ENCODE results near the gene TMEM37.

TMEM37 gene

DNA sequence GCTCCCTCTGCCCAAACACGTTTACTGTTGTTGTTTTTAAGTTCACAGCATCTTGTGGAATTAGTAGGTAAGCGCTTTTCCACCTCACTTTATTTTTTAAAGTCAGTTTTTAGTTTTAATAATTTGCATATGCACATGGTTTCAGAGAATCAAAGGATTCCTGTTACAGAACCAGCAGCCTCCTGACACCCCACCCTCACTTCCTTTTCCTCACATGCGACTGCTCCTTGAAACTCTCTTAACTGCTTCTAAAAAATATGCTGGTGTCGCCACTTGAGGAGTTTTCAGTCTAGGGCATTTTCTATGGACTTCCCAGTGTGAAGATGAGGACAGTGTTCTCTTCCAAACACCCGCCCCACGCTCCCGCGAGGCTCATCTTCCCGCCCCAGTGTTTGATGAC, 14.4 kb downstream of the TMEM37 start:
- intact Hi-C loops (cut with DNase I), result no loop called here

DNA sequence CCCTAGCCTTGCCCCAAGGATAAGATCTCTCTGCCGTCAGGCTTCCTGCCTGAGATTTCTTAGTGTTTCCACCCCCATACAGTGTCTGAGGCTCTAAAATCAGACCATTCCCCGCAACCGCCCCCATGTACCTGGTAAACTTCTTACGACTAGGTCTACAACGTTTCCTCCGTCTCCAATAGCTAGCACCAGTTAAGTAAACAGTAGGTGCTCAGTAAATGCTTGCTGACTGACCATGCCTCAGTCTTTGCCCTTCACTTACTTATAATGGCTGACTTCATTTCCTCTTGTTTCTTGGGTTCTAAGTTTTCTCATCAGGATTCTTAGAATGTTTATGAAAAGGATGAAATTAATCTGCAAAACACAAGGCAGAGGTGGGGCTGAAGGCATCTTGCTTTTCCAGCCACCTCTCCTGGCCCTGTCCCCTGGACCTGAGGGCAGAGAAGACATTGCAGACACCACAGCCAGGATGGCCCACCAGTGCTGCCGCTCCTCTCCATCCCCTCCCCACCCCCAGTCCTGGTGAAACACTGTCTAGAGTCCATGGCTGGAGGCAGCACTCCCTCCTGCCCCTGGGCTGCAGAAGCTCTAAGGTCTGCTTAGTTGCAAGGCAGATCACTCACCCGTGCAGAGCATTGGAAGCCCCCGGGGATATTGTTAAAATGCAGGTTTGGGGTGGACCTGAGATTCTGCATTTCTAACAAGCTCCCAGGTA, 16.9 kb downstream of the TMEM37 start:
- DNase-seq, result no peak
- intact Hi-C loops (cut with DNase I), result no loop called here

More for the DNA sequence above, 14.4 kb downstream of the TMEM37 start:
- no peak for DNase-seq

DNA sequence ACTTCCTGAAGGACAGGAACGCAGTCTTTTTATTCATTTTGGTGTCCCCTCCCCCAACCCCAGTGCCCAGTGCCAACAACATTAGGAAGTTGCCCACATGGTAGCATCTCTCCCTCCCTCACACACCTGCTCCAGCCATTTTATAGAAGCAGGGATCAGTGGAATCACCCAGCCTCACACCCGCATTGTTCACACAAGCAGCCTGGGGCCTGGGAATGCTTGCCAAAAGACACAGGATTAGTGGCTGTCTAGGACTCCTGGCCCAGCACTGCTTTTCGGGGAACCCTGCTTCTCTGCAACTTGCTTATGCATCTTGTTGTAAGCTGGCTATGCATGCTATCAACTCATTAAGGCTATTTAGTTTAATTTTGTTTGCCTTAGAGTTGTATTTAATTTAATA, 17.9 kb downstream of the TMEM37 start:
- intact Hi-C loops (cut with DNase I), result no loop called here
- no peak for DNase-seq

DNA sequence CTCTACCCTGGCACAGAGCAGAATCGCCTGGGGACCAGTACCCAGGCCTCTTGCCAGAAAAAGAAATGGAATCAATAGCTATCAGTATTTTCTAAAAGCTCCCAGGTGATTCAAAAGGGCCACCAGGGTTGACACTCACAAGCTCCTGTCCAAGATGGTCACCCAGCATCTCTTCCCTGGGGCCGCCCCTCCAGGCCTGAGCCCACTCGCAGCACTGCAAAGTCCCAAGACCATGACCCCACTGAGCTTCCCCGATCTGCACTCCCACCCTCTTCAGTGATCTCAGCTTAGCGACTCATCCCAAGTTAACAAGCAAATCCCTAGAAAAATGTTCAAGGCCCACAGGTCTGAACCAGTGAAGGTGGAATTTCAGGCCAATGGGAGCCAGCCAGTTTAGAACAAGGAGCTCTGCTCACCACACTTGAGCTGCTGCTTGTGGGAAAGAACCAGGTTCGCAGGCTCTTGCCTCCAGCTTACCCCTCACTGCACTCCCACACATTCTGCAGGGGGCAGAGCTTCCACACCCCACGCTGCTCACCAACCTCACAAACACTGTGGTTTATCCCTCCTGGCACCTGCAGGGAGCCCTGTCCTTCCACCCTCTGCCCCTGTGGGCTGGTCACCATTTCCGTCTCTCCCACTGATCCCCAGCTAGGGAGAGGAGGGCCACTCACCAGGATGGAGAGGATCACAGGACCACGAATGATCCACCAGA, 19.8 kb downstream of the TMEM37 start:
- intact Hi-C loops (cut with DNase I), result no loop called here
- DNase-seq, result no peak

DNA sequence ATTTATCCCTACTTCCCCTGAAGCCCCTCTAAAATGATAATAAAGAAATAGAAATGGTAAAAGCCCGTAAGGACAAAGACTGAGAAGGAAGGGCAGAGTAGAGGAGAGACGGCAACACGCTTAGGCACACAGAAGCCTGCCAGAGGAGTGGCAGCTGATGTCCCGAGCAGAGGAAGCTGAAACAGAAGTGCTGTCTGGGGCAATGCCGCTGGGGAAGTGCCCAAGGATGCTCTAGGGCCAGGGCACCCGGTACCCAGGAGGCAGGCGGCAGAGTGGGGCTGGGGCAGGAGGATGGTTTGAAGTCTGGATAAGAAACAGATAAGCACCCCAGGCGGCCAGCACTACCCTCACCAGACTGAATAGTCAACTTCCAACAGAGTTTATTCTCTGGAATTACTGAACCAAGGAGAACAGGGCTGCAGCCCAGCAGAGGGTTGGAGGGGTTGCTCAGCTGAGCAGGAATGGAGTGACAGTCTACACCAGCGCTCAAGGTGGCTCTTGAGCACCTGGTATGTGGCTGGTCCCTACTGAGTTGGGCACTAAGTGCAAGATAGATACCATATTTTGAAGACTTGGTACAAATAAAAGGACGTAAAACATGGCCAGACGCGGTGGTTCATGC, 22.4 kb downstream of the TMEM37 start:
- DNase-seq, result no peak
- intact Hi-C loops (cut with DNase I), result no loop called here

DNA sequence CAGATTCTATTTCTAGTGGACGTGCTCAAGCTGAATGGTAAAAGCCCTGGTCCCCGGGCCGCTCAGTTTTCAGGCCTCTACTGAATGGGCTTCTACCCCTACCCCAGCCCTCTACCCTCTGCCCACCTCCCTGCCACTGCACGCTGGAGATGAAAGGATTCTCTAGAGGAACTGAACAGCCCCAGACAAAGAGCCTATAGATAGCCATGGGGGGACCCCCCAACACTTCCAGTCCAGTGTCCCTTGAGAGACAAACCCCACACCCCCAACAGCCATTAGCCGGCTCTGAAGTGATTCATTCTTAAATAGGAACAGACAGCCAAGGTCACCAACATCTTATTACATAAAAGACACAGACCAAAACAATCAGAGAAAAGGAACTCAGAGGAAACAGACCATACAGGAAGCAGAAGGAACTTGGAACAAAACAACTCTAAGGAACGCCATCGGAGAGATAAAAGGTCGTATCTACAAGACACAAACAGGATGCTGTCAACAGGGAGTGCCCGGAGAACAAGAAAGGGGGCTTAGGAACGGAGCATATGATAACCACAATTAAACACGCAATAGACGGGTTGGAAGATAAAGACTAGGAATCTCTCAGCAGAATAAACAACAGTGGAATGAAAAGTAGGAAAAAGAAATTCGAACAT, 23.5 kb downstream of the TMEM37 start:
- DNase-seq, result no peak
- intact Hi-C loops (cut with DNase I), result no loop called here

DNA sequence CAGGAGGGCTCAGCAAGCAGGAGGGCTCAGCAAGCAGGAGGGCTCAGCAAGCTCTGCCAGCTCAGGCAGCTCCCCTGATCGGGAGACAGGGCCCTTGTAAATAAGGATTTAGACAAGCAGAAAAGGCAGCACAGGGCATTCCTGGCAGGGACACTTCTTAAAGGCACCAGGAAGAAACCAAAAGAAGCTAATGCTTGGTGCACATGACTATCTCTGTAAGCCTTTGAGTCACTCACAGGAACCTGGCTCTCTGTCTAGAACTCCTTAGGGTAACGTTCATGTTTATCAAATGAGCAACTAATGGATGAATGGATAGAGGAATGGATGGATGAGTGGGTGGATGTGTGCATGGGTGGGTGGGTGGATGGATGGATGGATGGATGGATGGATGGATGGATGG, 28.4 kb downstream of the TMEM37 start:
- DNase-seq, result no peak
- intact Hi-C loops (cut with DNase I), result no loop called here

DNA sequence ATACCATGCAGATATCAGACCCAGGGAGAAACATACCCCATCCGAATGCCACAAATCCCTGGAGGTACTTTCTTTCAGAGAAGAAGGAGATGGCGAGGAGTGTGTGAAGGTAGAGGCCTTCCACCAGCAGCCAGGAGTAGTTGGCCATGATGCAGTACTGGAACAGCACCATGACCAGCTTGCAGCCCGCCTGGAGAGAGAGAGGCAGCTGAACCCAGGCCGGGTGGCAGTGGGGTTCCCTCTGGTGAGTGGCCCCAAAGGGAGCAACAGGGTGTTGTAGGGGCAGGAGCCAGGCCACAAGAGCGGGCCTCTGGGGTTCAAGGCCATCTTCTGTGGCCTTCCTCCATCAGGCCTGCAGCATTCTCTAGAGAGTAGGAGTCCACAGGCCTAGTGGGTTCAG, 30.2 kb downstream of the TMEM37 start:
- DNase-seq, result no peak
- intact Hi-C loops (cut with DNase I), result no loop called here

DNA sequence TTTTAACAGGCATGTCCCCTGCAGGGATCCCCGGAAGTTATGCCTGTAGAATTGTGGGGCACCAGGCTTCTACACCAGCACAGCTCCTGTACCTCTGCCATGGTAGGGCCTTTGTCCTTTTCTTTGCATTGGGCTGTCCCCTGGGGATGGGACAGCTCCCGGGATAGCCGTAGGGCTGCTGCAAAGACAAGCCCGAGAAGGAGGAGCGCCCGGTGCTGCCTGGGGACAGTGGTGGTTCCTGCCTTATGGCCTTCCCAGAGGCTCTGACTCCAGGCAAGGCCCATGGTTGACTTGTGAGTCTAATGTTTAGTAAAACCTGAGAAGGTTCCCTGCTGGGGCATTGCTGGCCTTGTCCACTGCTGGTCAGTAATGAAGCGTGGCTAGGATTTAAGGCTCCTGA, 30.9 kb downstream of the TMEM37 start:
- intact Hi-C loops (cut with DNase I), result no loop called here
- DNase-seq, result no peak

DNA sequence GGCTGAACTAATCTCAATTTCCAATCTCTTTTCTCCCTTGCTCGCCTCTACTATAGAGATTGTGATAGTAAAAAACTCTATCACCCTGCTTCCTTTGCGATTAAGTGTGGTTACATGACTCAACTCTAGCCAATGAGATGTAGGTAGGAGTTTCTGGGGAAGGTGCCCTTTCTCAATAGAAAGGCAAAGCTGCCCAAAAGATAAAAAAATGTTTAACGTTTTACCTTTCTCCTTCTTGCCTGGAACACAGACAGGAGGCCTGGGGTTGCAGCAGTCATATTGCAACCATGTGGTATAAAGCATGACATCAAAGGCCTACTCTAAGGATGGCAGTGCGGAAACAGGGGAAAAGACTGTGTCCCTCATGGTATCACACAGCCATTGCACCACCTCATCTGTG, 31.5 kb downstream of the TMEM37 start:
- DNase-seq, result no peak
- intact Hi-C loops (cut with DNase I), result no loop called here

DNA sequence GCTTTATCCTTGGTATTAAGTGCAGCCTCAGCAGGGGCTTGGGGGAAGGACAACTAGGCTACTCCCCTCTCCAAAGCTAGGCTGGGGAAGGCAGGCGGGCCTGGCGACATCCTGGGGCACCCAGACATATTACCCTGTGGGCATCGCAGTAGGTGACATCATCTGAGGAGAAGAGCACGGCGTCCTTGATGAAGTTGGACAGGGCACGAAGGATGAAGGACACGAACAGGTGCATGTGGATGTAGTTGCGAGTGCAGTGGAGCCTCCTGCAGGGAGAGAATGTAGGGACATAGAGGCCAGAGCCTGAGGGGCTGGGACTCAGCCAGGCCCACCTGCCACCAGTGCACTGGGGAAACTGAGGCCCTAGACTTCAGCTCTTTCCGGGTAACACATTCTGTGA, 32.3 kb downstream of the TMEM37 start:
- no peak for DNase-seq
- intact Hi-C loops (cut with DNase I), result no loop called here

DNA sequence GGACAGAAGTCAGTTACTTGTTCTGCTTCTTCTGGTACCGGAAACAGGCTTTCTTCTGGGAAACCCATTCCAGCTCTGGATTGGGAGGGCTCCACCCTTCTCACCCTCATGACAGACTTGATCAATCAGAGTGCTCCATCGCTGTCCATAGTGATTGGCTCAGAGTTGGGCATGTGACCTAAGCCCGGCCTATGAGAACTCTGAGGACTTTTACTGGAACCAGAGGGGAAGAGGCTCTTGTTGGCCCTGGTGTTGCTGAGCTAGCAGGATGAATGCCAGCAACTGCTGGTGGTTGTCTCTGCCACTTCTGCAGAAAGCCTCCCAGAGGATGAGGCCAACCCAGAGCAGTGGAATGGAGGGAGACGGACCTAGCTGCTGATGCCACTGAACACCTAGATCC, 33.3 kb downstream of the TMEM37 start:
- intact Hi-C loops (cut with DNase I), result no loop called here
- DNase-seq, result peak in 5 of 42 donors; percentile 10 to 46 (median 16)

DNA sequence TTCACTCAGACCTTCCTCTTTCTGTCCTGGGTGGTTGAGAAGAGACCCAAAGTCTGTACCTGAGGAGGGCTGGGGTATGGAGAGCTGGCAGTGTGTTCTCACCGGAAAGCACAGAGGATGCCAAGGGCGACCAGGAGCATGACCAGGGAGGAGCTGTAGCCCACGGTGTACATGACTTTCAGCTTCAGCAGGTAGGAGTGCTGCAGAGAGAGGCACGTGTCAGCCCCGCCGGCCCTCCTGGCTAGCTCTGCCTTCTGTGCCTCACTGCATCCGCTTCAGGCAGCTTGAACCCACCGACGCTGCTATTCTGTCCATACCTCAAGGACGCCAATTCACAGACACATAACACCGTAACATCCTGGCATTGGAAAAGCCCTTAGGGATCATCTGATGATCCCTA, 34.0 kb downstream of the TMEM37 start:
- no peak for DNase-seq
- intact Hi-C loops (cut with DNase I), result no loop called here

DNA sequence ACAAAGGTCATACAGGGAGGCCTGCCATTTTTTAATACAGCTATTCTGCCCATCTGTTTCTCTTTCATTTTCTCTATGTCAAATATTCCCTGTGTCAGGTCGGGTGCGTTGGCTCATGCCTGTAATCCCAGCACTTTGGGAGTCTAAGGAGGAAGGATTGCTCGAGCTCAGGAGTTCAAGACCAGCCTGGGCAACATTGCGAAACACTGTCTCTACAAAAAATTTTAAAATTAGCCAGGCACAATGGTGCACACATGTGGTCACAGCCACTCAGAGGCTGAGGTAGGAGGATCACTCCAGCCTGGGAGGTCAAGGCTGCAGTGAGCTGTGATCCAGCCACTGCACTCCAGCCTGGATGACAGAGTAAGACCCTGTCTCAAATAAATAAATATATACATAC, 34.7 kb downstream of the TMEM37 start:
- intact Hi-C loops (cut with DNase I), result no loop called here

DNA sequence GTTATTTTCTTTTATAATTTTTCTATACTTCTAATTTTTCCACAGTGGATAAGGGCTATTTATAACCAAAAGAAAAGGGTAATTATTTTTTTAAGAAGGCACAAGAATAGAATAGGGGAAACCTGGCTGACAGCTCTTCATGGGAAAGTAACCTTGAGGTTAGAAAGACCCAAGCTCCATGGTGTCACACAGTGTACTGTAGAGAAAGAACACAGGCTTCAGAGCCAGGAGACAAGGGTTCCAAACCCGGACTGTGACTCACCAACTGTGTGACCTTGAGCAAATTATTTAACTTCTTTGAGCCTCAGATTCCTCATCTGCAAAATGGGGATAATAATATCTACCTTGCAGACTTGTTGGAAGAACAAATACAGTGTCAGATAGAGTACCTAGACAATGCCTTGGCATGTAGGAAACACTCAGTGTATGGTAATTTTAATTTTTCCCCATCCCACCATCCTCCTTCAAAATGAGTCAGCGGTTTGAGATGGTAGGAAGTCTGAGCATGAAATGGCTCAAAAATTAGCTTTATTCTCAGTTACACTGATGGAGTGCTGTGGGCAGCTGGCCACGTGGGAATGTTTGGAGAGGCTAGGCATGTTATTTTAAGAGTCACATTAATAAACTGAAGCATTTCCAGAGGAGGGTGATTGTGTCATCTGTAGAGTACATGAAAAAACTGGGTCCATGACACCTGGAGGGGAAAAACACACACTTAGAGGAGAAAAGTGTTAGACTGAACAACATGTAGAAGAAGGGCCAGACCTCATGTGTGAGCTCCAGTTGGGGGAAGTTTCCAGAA, 36.7 kb downstream of the TMEM37 start:
- intact Hi-C loops (cut with DNase I), result no loop called here
- DNase-seq, result no peak

More for the DNA sequence above, 34.7 kb downstream of the TMEM37 start:
- no peak for DNase-seq

DNA sequence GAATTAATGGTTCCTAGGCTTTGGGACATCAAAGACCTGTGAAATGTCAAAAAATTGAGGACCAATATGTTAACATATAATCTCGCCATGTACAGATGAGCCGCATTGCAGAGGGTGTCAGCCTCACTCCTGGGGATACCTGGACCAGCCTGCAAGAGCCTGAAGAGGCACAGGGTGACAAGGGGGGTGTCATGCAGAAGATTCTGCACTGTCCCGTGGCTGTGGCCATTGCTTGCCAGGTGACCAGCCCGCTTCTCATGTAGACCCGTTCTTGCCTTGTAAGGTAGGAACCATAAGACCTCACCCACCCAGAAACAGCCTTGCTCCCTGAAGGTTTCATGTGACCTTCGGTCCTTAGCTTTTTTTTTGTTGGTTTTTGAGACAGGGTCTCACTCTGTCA, 37.5 kb downstream of the TMEM37 start:
- no peak for DNase-seq
- intact Hi-C loops (cut with DNase I), result no loop called here

DNA sequence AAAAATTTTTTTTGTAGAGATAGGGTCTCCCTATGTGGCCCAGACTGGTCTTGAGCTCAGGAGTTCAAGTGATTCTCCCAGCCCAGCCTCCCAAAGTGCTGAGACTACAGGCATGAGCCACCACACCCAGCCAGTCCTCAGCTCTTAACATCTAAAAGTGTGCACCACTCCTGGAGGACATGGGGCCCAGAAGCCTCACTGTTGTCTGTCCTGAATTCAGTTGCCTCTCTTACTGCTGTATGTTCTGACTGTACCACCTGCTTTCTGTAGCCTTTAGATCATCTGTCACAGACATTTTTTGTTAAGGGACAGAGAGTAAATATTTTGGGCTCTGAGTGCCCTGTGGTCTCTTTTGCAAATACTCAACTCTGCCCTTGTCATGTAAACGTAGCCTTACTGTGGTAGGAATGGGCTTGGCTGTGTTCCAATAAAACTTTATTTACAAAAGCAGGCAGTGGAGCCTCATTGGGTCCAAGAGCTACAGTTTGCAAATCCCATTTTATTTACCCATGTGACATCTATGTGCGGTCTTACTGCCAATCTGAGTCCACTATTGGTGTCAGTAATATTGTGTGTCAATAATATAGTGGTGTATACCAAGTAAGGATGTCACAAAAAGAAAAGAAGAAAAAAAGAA, 38.1 kb downstream of the TMEM37 start:
- intact Hi-C loops (cut with DNase I), result no loop called here
- no peak for DNase-seq

DNA sequence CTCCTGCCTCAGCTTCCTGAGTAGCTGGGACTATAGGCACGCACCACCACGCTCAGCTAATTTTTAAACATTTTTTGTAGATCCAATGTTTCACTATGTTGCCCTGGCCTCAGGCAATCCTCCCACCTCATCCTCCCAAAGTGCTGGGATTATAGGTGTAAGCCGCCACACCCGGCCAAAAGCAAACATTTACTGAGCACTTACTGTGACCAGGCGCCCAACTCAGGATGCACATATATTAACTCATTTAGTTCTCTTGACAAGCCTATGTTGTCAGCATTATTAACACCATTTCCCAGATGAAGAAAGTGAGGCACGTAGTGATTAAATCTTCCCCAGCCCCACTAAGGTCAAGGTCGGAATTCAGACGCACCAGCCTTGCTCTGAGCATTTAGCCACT, 41.1 kb downstream of the TMEM37 start:
- no peak for DNase-seq
- intact Hi-C loops (cut with DNase I), result no loop called here

All from head of caudate nucleus (tissue), 42 donors.